NCI-H524 treated with DMSO at 0.1 percent for 48 hours (cell line): ENCODE data around the gene SHISAL2B.
"Not testable (repeated sequence)": the region's sequence is repeated elsewhere in the genome, so short reads cannot be mapped to it uniquely, and the experiment has no call there.

Source experiments
- DNase-seq: peaks from one replicate; lab custom pipeline; 2025; lab: John Stamatoyannopoulos, UW

The SHISAL2B gene

GRCh38 chr5:64700765-64701164, 10.5 kb downstream of the SHISAL2B start:
- DNase-seq: no peak

- DNase-seq: not testable (repeated sequence)
These were observed 15.8 kb downstream of the SHISAL2B start for GRCh38 chr5:64706074-64706473.

- DNase-seq: no peak
These were observed 16.9 kb downstream of the SHISAL2B start for GRCh38 chr5:64707191-64707590.

- not testable (repeated sequence) for DNase-seq
These were observed 24.2 kb downstream of the SHISAL2B start for GRCh38 chr5:64714495-64714894.

GRCh38 chr5:64722588-64722987, 32.3 kb downstream of the SHISAL2B start:
- DNase-seq: no peak

- DNase-seq: no peak
These were observed 36.8 kb downstream of the SHISAL2B start for GRCh38 chr5:64727150-64727549.

GRCh38 chr5:64742411-64742810, 52.1 kb downstream of the SHISAL2B start:
- DNase-seq: no peak

- DNase-seq: no peak
These were observed 52.5 kb downstream of the SHISAL2B start for GRCh38 chr5:64742821-64743220.

GRCh38 chr5:64744914-64745313, 54.6 kb downstream of the SHISAL2B start:
- DNase-seq: no peak

- DNase-seq: no peak
These were observed 56.1 kb downstream of the SHISAL2B start for GRCh38 chr5:64746446-64746845.

- no peak for DNase-seq
These were observed 59.1 kb downstream of the SHISAL2B start for GRCh38 chr5:64749385-64749784.

GRCh38 chr5:64754066-64754465, 63.8 kb downstream of the SHISAL2B start:
- no peak for DNase-seq

- DNase-seq: no peak
These were observed 68.6 kb downstream of the SHISAL2B start for GRCh38 chr5:64758901-64759300.

- no peak for DNase-seq
These were observed 69.8 kb downstream of the SHISAL2B start for GRCh38 chr5:64759960-64760660.

GRCh38 chr5:64763948-64764503, 73.7 kb downstream of the SHISAL2B start:
- no peak for DNase-seq

GRCh38 chr5:64765804-64766504, 75.7 kb downstream of the SHISAL2B start:
- no peak for DNase-seq

GRCh38 chr5:64766941-64767340, 76.6 kb downstream of the SHISAL2B start:
- no peak for DNase-seq
